ENCODE measurements around the gene DTNB. TPM values are rescaled to one million over a fixed set of nuclear protein-coding genes. Genes with fewer than 3 reads are reported as not detected.
A peak's percentile ranks its signal among the peaks of the same experiment; 100 is the strongest.

The DTNB gene
- total RNA-seq, 1 donor: 12.9 TPM

- DNase-seq (ENCODE audit: low read depth in 2 of 3, low spot score in 2 of 3): no peak
Observed at GRCh38 chr2:25358249-25358815, 315.0 kb downstream of the DTNB start.

- no peak for DNase-seq (ENCODE audit: low read depth in 2 of 3, low spot score in 2 of 3)
Observed at GRCh38 chr2:25356088-25356487, 317.3 kb downstream of the DTNB start.

DNA sequence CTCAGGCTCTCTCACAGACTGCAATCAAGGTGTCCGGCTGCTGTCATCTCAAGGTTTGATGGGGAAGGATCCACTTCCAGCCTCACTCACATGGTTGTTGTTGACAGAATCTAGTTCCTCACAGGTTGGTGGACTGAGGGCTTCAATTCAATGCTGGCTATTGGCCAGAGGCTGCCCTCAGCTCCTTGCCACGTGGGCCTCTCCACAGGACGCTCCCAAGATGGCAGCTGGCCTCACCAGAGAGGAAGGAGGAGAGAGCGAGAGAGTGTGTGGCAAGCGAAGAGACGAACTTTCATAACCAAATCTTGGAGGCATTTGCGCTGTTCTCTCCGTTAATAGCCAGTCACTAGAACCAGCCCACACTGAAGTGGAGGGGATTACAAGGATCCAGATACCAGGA lies 318.1 kb downstream of the DTNB start:
- no peak for DNase-seq (ENCODE audit: low read depth in 2 of 3, low spot score in 2 of 3)

GRCh38 chr2:25354116-25354515 lies 319.3 kb downstream of the DTNB start:
- no peak for DNase-seq (ENCODE audit: low read depth in 2 of 3, low spot score in 2 of 3)

DNA sequence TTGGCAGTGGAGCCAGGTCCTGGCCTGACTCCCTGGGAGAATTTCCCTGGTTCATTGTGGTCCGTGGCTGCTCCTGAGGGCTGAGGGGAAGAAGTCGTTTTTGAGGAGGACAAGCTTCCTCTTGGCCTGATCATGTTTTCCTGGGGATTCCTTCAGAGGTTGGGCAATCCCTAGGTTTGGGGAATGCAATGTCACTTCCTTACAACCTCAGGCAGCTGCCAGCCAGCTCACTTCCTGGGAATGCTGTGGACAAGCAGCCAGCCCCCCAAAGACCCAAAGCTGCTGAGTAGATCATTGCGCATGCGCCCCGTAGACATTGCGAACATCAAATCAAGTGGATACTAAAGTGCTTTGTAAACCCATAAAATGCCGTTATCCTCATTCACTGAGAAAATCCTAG lies 324.0 kb downstream of the DTNB start:
- DNase-seq (ENCODE audit: low read depth in 2 of 3, low spot score in 2 of 3): no peak

- no peak for DNase-seq (ENCODE audit: low read depth in 2 of 3, low spot score in 2 of 3)
Observed at GRCh38 chr2:25347846-25348245, 325.5 kb downstream of the DTNB start.

- no peak for DNase-seq (ENCODE audit: low read depth in 2 of 3, low spot score in 2 of 3)
Observed at GRCh38 chr2:25347205-25347815, 326.1 kb downstream of the DTNB start.

- no peak for DNase-seq (ENCODE audit: low read depth in 2 of 3, low spot score in 2 of 3)
Observed at GRCh38 chr2:25343187-25343825, 330.1 kb downstream of the DTNB start.

DNA sequence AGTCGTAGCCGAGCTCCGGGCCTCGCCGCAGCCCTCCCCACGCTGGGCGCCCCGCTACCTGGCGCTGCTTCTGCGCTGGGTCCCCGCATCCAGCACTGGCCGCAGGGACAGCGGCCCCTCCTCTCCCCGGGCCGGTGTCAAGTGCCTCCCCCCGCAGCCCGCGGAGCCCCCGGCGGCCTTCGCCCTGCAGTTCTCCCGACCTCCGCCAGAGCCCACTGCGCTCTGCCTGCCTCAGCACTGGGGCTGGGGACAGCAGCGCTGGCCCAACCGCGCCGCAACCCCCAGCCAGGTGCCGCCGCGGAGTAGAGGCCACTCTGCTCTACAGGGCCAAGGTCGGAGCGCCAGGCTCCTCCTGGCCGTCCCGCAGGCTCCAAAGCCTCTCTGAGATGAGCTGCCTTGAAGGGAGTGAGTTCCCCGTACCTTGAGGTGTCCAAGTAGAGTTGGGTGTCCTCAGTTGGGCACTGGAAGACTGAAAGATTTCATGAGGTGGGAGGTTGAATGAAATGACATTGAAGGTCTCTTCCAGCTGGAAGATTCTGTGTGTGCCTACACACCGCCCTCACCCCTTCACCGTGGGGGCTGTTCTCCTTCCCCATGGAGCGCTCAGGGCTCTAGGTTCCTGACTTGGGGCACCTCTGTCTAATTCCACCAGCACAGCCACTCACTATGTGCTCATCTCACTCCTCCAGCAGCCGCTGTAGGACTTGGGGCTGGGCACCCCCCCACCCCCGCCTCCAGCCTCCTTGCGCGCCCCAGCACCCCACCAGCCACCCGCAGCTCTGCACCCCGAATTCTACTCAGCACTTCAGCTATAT lies 330.8 kb downstream of the DTNB start:
- DNase-seq (ENCODE audit: low read depth in 2 of 3, low spot score in 2 of 3): peak; percentile 58 to 92 (median 88)

GRCh38 chr2:25341753-25342371 lies 331.5 kb downstream of the DTNB start, which contains the start of gene DNMT3A:
Gene DNMT3A, minus strand, starts transcription at chr2:25341925. Its CDS starts 27,941 bp downstream, at chr2:25313984.
- DNase-seq (ENCODE audit: low read depth in 2 of 3, low spot score in 2 of 3): peak in 2 of 3 donors; percentile 44 to 54

DNA sequence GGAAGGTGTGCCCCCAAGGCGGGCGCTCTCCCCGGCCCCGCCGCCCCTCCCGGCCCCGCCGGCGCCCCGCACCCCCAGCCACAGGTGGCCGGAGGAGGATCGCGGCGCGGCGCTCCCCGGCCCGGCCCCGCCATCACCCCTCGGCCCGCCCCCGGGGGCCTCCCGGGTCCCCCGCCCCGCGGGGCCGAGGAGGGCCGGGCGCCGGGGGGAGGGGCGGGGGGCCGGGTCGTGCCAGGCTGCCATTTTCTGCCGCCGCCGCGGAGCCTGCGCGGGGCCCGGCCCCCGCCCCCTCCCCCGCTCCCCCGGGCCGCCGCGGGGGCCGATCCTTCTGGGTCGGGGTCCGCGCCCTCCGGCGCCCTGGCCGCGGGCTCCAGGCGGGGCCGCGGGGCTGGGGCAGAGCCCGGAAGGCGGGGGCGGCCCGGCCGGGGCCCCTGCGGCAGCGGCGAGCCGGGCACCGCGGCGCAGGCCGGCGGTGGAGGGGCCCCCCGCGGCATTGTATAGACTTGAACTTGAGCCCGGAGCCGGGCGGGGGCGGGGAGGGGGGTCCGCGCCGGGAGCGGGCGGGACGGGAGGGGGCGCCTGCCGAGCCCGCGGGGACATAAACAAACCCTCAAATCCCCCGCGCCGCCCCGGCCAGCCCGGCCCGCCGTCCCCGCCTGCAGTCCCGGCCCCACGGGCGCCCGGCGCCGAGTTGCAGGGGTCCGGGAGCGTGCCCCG lies 332.2 kb downstream of the DTNB start:
- DNase-seq (ENCODE audit: low read depth in 2 of 3, low spot score in 2 of 3): peak in 1 of 3 donors; percentile 40

DNA sequence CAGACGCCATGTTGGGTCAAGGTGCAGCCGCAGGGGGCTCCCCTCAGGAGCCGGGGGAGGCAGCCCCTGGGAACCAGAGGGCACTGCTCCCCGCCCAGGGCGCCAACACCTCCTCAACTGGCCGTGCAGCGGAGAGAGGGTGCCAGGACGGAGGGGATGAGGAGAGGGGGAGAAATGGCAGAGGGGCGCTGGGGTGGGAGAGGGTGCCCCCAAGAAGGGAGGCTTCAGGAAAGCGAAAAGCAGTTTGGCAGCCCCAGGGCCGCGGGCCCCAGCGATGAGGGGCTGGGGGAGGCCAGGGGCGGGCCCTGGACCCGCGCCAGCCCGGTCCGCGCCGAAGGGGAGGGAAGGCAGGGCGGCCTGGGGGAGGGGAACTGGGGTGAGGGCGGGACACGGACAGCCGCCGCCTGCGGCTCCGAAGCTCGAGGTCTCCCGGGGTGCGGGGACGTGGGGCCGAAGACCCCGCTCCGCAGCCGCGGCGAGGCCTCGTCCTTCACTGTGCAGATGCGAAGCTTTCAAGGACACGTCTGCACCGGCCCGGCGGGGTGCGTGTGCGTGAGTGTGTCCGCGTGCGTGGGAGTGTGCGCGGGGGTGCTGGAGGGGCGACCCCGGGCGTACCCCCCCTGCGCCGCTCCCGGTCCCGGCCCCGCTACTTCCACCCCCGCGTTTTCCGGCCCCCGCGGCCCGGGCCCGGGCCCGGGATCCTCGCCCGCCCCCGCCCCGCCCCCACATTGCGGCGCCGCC lies 333.0 kb downstream of the DTNB start:
- peak in 1 of 3 donors; percentile 32 for DNase-seq (ENCODE audit: low read depth in 2 of 3, low spot score in 2 of 3)

- DNase-seq (ENCODE audit: low read depth in 2 of 3, low spot score in 2 of 3): peak in 1 of 3 donors; percentile 7
Observed at GRCh38 chr2:25339791-25340180, 333.6 kb downstream of the DTNB start.

- DNase-seq (ENCODE audit: low read depth in 2 of 3, low spot score in 2 of 3): no peak
Observed at GRCh38 chr2:25339211-25339674, 334.1 kb downstream of the DTNB start.

DNA sequence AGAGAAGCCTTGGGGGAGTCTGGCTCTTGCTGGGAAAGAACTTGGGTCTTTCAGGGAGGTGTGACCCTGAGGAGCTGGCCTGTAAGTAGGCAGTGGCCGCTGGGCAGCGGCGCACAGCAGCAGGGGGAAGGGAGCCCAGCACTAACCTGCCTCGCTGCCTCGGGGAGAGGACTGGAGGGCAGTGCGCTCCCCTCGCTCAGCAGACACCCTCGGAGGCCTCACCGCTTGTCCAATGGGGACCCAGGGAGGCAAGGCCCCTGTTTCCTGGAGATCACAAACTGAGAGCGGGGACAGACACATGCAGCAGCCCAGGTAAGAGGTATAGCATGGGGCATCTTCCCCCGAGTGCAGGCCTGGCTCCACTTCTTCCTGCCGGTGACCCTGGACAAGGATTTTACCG lies 335.0 kb downstream of the DTNB start:
- no peak for DNase-seq (ENCODE audit: low read depth in 2 of 3, low spot score in 2 of 3)

DNA sequence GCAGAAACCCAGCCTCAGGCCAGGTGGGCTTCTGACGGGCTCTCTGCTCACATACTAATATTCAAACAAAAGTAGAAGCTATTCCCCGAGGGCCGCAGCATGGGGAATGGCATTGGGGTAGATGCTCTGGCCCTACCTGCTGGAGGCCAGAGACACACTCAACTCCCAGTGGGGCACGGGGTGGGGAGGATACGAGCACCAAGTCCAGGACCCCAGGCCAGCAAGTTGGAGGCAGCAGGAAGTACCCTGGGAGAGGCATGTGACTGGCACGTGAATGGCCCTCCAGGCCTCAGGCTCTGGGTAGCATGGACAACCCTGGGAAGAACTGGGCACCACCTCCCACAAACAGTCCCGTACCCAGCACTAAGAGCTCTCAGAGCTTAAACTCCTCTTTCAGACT lies 335.5 kb downstream of the DTNB start:
- DNase-seq (ENCODE audit: low read depth in 2 of 3, low spot score in 2 of 3): no peak

DNA sequence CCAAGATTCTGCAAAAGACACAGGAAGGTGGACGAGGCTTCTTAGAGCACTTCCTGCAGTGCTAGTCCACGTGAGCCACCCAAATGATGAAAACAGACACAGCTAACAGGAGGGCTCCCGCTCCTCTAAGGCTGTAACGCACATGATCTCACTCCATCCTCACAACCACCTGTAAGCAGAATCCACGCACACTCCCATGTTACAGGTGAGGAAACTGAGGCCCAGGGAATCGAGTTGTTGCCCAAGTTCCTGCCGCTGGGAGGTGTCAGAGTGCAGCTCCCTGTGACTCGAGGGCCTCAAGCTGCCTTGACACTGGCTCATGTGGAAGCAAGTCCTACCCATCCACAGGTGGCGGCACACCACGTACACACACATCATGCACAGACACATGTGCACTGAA lies 336.1 kb downstream of the DTNB start:
- DNase-seq (ENCODE audit: low read depth in 2 of 3, low spot score in 2 of 3): no peak

GRCh38 chr2:25336383-25336841 lies 337.0 kb downstream of the DTNB start:
- no peak for DNase-seq (ENCODE audit: low read depth in 2 of 3, low spot score in 2 of 3)

- no peak for DNase-seq (ENCODE audit: low read depth in 2 of 3, low spot score in 2 of 3)
Observed at GRCh38 chr2:25335971-25336370, 337.4 kb downstream of the DTNB start.
